ENCODE measurements around the gene HDAC4. TPM values are rescaled to one million over a fixed set of nuclear protein-coding genes. Genes with fewer than 3 reads are reported as not detected.

HDAC4 gene
- total and polyA plus RNA-seq, 9 of the 15 experiments (the other 6 are each of a cell fraction or from before 2014, with no cell fraction given), result 0.11 to 20.2 (median 4.0) TPM

DNA sequence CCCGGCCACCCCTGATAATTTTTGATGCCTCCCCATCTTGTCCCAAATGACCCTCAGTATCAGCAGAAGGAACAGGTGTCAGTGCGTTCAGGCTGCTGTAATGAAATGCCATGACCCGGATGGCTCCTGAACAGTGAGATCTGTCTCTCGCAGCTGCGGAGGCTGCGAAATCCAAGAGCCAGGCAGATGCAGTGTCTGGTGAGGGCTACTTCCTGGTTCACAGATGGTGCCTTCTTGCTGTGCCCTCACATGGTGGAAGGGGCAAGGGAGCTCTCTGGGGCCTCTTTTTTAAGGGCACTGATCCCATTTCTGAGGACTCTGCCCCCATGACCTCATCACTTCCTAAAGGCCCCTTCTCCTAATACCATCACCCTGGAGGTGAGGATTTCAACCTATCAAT is 400.7 kb downstream of the HDAC4 start:
- intact Hi-C loops (cut with micrococcal nuclease) (no loop called here), in situ Hi-C loops (cut with MboI) (no loop called here)
- no peaks in the 10 kb centered on the region for H3K36me3 ChIP-seq (ENCODE audit: control insufficient read depth, insufficient read depth, low read length)
- whole genome bisulfite sequencing (ENCODE audit: insufficient coverage, low coverage, missing lambda C conversion rate), result 1% methylated on average over 6 of the region's 6 CpGs
- no peaks in the 10 kb centered on the region for H3K9me3 ChIP-seq (replicated peaks; ENCODE audit: control insufficient read depth, insufficient read depth, low read depth, low read length)
- H3K4me1 ChIP-seq (replicated peaks in 1 of 2; ENCODE audit: control insufficient read depth in 2 of 2, insufficient read depth in 2 of 2, low read length in 2 of 2), result no peaks in the 10 kb centered on the region; a peak in 1 of 5 replicates
- no peak overlapping the region for H3K4me2 ChIP-seq (ENCODE audit: insufficient read depth, low read length)
- BruUV-seq (replicated peaks), result no TSS peak
- no peak for ATAC-seq
- H3K27me3 ChIP-seq (ENCODE audit: control insufficient read depth in 2 of 2, insufficient read depth in 2 of 2, low read length in 2 of 2), result peaks cover 6 to 58% of the 10 kb centered on the region in 2 experiments; a peak in 3 of 5 replicates
- no peaks in the 10 kb centered on the region for H3K9me1 ChIP-seq (ENCODE audit: control insufficient read depth, insufficient read depth, low read length)
- no peak overlapping the region for H3K27ac ChIP-seq (ENCODE audit: extremely low read depth, low read depth, low read length)
- no peak for FAIRE-seq
- H2AFZ ChIP-seq (ENCODE audit: low read depth, low read length), result no peak overlapping the region
- H3K9ac ChIP-seq (ENCODE audit: insufficient read depth in 1 of 2, low read depth in 2 of 2, low read length in 2 of 2), result no peak overlapping the region
- no peaks in the 10 kb centered on the region for H3K79me2 ChIP-seq (ENCODE audit: control insufficient read depth, insufficient read depth, low read length)
- DNase-seq (ENCODE audit: extremely low read depth in 1 of 4, low spot score in 3 of 4), result no peak
- H4K20me1 ChIP-seq (replicated peaks; ENCODE audit: control insufficient read depth, insufficient read depth, low read length), result no peaks in the 10 kb centered on the region
- no peak overlapping the region for H3K4me3 ChIP-seq
- CTCF ChIA-PET (ENCODE audit: low intra/inter-chr PET ratio), result no interaction called here
- POLR2A ChIA-PET, result no interaction called here
- TF ChIP-seq ZNF316 (IDR thresholded peaks at IDR 0.05), result no peak
- no peak for TF ChIP-seq ZBTB8A (IDR thresholded peaks at IDR 0.05; ENCODE audit: partially characterized antibody)
- TF ChIP-seq, protein P1, sequence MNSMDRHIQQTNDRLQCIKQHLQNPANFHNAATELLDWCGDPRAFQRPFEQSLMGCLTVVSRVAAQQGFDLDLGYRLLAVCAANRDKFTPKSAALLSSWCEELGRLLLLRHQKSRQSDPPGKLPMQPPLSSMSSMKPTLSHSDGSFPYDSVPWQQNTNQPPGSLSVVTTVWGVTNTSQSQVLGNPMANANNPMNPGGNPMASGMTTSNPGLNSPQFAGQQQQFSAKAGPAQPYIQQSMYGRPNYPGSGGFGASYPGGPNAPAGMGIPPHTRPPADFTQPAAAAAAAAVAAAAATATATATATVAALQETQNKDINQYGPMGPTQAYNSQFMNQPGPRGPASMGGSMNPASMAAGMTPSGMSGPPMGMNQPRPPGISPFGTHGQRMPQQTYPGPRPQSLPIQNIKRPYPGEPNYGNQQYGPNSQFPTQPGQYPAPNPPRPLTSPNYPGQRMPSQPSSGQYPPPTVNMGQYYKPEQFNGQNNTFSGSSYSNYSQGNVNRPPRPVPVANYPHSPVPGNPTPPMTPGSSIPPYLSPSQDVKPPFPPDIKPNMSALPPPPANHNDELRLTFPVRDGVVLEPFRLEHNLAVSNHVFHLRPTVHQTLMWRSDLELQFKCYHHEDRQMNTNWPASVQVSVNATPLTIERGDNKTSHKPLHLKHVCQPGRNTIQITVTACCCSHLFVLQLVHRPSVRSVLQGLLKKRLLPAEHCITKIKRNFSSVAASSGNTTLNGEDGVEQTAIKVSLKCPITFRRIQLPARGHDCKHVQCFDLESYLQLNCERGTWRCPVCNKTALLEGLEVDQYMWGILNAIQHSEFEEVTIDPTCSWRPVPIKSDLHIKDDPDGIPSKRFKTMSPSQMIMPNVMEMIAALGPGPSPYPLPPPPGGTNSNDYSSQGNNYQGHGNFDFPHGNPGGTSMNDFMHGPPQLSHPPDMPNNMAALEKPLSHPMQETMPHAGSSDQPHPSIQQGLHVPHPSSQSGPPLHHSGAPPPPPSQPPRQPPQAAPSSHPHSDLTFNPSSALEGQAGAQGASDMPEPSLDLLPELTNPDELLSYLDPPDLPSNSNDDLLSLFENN (IDR thresholded peaks at IDR 0.05; ENCODE audit: low read depth in 2 of 2, low read length in 2 of 2), result no peak
- TF ChIP-seq TAF15 (IDR thresholded peaks at IDR 0.05; ENCODE audit: low read depth, low read length), result no peak
- no peak for TF ChIP-seq POLR2AphosphoS5 (IDR thresholded peaks at IDR 0.05; ENCODE audit: control insufficient read depth, insufficient read depth, low read depth, low read length)
- TF ChIP-seq NRF1 (conservative IDR thresholded peaks at IDR 0.05 in 1 of 2, IDR thresholded peaks at IDR 0.05 in 1 of 2), result no peak
- TF ChIP-seq NBN (IDR thresholded peaks at IDR 0.05; ENCODE audit: low read depth), result no peak
- TF ChIP-seq, protein P2, sequence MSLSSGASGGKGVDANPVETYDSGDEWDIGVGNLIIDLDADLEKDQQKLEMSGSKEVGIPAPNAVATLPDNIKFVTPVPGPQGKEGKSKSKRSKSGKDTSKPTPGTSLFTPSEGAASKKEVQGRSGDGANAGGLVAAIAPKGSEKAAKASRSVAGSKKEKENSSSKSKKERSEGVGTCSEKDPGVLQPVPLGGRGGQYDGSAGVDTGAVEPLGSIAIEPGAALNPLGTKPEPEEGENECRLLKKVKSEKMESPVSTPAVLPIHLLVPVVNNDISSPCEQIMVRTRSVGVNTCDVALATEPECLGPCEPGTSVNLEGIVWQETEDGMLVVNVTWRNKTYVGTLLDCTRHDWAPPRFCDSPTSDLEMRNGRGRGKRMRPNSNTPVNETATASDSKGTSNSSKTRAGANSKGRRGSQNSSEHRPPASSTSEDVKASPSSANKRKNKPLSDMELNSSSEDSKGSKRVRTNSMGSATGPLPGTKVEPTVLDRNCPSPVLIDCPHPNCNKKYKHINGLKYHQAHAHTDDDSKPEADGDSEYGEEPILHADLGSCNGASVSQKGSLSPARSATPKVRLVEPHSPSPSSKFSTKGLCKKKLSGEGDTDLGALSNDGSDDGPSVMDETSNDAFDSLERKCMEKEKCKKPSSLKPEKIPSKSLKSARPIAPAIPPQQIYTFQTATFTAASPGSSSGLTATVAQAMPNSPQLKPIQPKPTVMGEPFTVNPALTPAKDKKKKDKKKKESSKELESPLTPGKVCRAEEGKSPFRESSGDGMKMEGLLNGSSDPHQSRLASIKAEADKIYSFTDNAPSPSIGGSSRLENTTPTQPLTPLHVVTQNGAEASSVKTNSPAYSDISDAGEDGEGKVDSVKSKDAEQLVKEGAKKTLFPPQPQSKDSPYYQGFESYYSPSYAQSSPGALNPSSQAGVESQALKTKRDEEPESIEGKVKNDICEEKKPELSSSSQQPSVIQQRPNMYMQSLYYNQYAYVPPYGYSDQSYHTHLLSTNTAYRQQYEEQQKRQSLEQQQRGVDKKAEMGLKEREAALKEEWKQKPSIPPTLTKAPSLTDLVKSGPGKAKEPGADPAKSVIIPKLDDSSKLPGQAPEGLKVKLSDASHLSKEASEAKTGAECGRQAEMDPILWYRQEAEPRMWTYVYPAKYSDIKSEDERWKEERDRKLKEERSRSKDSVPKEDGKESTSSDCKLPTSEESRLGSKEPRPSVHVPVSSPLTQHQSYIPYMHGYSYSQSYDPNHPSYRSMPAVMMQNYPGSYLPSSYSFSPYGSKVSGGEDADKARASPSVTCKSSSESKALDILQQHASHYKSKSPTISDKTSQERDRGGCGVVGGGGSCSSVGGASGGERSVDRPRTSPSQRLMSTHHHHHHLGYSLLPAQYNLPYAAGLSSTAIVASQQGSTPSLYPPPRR (CRISPR knock-in tag; IDR thresholded peaks at IDR 0.05; ENCODE audit: borderline replicate concordance), result no peak
